IMR-90 (cell line): Measurements from ENCODE around the gene BET1. TPM values are rescaled to one million over a fixed set of nuclear protein-coding genes. Genes with fewer than 3 reads are reported as not detected.
A peak's percentile ranks its signal among the peaks of the same experiment; 100 is the strongest.
"Not testable (repeated sequence)": the region's sequence is repeated elsewhere in the genome, so short reads cannot be mapped to it uniquely, and the experiment has no call there.

Source experiments
- ATAC-seq: fragments of 200-7000 bp; cut with Tn5 transposase; 2 replicates; pipeline ENCODE4 v1.9.1; 2020; ENCODE audit warnings: low read depth, mild to moderate bottlenecking, moderate library complexity
- BruUV-seq: library from RNA; stranded (reverse); fragments of 400-500 nt; replicated peaks from 2 replicates; lab custom pipeline; 2021; lab: Mats Ljungman, UMichigan
- CTCF ChIA-PET: fragments of 300-600 bp; formaldehyde crosslinking; extraction: SDS; loops from one replicate; lab custom pipeline; 2021; ENCODE audit warnings: antibody characterized with exemption; lab: Yijun Ruan, JAX
- POLR2A ChIA-PET: fragments of 300-600 bp; sonication (Branson Sonifier 250); formaldehyde crosslinking; loops from one replicate; lab custom pipeline; 2022; ENCODE audit warnings: antibody characterized with exemption; ENCODE audit not compliant: unreplicated experiment; lab: Charles Lee
- DNase-seq: peaks from one replicate; pipeline ENCODE4 v3.0.0; 2013
- H2AFZ ChIP-seq: replicated peaks from 2 replicates; pipeline ENCODE3; 2013; ENCODE audit warnings: low read length, mild to moderate bottlenecking; ENCODE audit not compliant: poor library complexity
- H2AK5ac ChIP-seq: 2 replicates; pipeline ENCODE4 v1.6.1; 2013; ENCODE audit warnings: low read depth, low read length, inconsistent platforms
- H2AK9ac ChIP-seq: replicated peaks from 2 replicates; pipeline ENCODE3; 2013; ENCODE audit warnings: mild to moderate bottlenecking, low read depth, low read length, moderate library complexity; ENCODE audit not compliant: poor library complexity
- H2BK120ac ChIP-seq: 2 replicates; pipeline ENCODE4 v1.6.1; 2013; ENCODE audit warnings: low read depth, low read length, inconsistent platforms
- H2BK15ac ChIP-seq: 3 replicates; pipeline ENCODE4 v1.6.1; 2013; ENCODE audit warnings: low read depth, low read length, inconsistent platforms
- H2BK20ac ChIP-seq: 2 replicates; pipeline ENCODE4 v1.6.1; 2013; ENCODE audit warnings: low read depth, mild to moderate bottlenecking, inconsistent platforms, low read length, moderate library complexity
- H2BK5ac ChIP-seq: 2 replicates; pipeline ENCODE4 v1.6.1; 2013; ENCODE audit warnings: mild to moderate bottlenecking, low read depth, low read length, inconsistent platforms; ENCODE audit not compliant: poor library complexity, severe bottlenecking
- H3K14ac ChIP-seq: replicated peaks from 2 replicates; pipeline ENCODE4 v1.6.1; 2013; ENCODE audit warnings: low read depth, low read length, inconsistent platforms
- H3K18ac ChIP-seq: 2 replicates; pipeline ENCODE4 v1.6.1; 2013; ENCODE audit warnings: low read depth, low read length, control low read depth
- H3K23ac ChIP-seq: 2 replicates; pipeline ENCODE4 v1.6.1; 2013; ENCODE audit warnings: low read depth, low read length, inconsistent platforms
- H3K27ac ChIP-seq: 2 replicates; pipeline ENCODE4 v1.5.1; 2013; ENCODE audit warnings: mild to moderate bottlenecking, control low read depth, low read length; ENCODE audit not compliant: insufficient read depth
- H3K27me3 ChIP-seq: 2 replicates; pipeline ENCODE4 v1.6.1; 2013; ENCODE audit warnings: low read length; ENCODE audit not compliant: control insufficient read depth, insufficient read depth
- H3K36me3 ChIP-seq: 2 replicates; pipeline ENCODE4 v1.6.1; 2013; ENCODE audit warnings: low read length, mixed read lengths; ENCODE audit not compliant: control insufficient read depth, insufficient read depth
- H3K4ac ChIP-seq: 2 replicates; pipeline ENCODE4 v1.6.1; 2013; ENCODE audit warnings: low read depth, low read length, inconsistent platforms
- H3K4me1 ChIP-seq: 2 replicates; pipeline ENCODE4 v1.6.1; 2013; ENCODE audit warnings: low read length, mixed read lengths; ENCODE audit not compliant: control insufficient read depth, insufficient read depth
- H3K4me2 ChIP-seq: 2 replicates; pipeline ENCODE4 v1.6.1; 2013; ENCODE audit warnings: low read depth, mild to moderate bottlenecking, control low read depth, low read length, moderate library complexity
- H3K4me3 ChIP-seq: 2 replicates; pipeline ENCODE4 v1.5.1; 2013; ENCODE audit warnings: low read depth, mild to moderate bottlenecking, control low read depth, low read length, moderate library complexity; ENCODE audit not compliant: insufficient read depth
- H3K56ac ChIP-seq: 2 replicates; pipeline ENCODE4 v1.6.1; 2013; ENCODE audit warnings: low read length, inconsistent platforms; ENCODE audit not compliant: insufficient read depth; ENCODE audit errors: extremely low read depth
- H3K79me1 ChIP-seq, 2 experiments: 2 replicates each; pipeline ENCODE4 v1.6.1; 2013; ENCODE audit warnings: low read length in 2 of 2, inconsistent platforms in 1 of 2, low read depth in 1 of 2
- H3K9ac ChIP-seq: 2 replicates; pipeline ENCODE4 v1.6.1; 2013; ENCODE audit warnings: low read depth, low read length, control low read depth
- H3K9me1 ChIP-seq: 2 replicates; pipeline ENCODE4 v1.6.1; 2013; ENCODE audit warnings: low read length, inconsistent platforms; ENCODE audit not compliant: insufficient read depth
- H3K9me3 ChIP-seq: 2 replicates; pipeline ENCODE4 v1.6.1; 2013; ENCODE audit warnings: low read length; ENCODE audit not compliant: control insufficient read depth, insufficient read depth
- H4K20me1 ChIP-seq: 2 replicates; pipeline ENCODE4 v1.6.1; 2013; ENCODE audit warnings: low read length, inconsistent platforms; ENCODE audit not compliant: insufficient read depth
- H4K5ac ChIP-seq: 2 replicates; pipeline ENCODE4 v1.6.1; 2013; ENCODE audit warnings: mild to moderate bottlenecking, low read depth, low read length, control low read depth
- H4K8ac ChIP-seq, 2 experiments: 2 replicates each; pipeline ENCODE4 v1.6.1; 2013; ENCODE audit warnings: low read depth in 2 of 2, low read length in 2 of 2, control low read depth in 1 of 2, inconsistent platforms in 1 of 2
- H4K91ac ChIP-seq: 2 replicates; pipeline ENCODE4 v1.6.1; 2013; ENCODE audit warnings: low read depth, low read length, inconsistent platforms; ENCODE audit not compliant: insufficient read depth
- CEBPB ChIP-seq: IDR thresholded peaks from 2 replicates; pipeline ENCODE4 v1.6.1; 2012; ENCODE audit warnings: low read depth, low read length, improper control_type of control experiment
- MAFK ChIP-seq: IDR thresholded peaks from 2 replicates; pipeline ENCODE4 v1.6.1; 2012; ENCODE audit warnings: low read depth, low read length, improper control_type of control experiment
- MXI1 ChIP-seq: IDR thresholded peaks from 2 replicates; pipeline ENCODE4 v1.6.1; 2012; ENCODE audit warnings: low read depth, mild to moderate bottlenecking, low read length, moderate library complexity, borderline replicate concordance
- NFE2L2 ChIP-seq: fragments of 150-350 bp; IDR thresholded peaks from 2 replicates; pipeline ENCODE4 v1.6.1; 2016; ENCODE audit warnings: low read depth, mild to moderate bottlenecking, low read length
- WGBS, 2 experiments: methylation state at CpG; one replicate each; pipeline versions ENCODE4 v1.1.5 to v1.1.7; 2013; ENCODE audit warnings: missing lambda C conversion rate in 2 of 2; ENCODE audit not compliant: insufficient read length in 1 of 2; ENCODE audit errors: extremely low coverage in 2 of 2; 5-methylcytosine and 5-hydroxymethylcytosine counted together
- dilution Hi-C: fragments of 300-500 bp; cut with HindIII; formaldehyde crosslinking; loops from one replicate; pipeline ENCODE4 v1.14.3; 2018; ENCODE audit warnings: low sequenced_read_pairs; ENCODE audit not compliant: unreplicated experiment
- in situ Hi-C: fragments of 300-500 bp; cut with MboI; formaldehyde crosslinking; loops from 3 replicates; pipeline ENCODE4 v1.14.3; 2019; ENCODE audit warnings: low sequenced_read_pairs, inconsistent platforms, mixed read lengths
- intact Hi-C: fragments of 100-400 bp; cut with micrococcal nuclease; formaldehyde crosslinking; loops from 2 replicates; pipeline ENCODE4 v1.10.0; 2022
- polyA plus RNA-seq, 3 experiments: library from polyadenylated mRNA; depleted of rRNA; stranded (reverse); fragments of >200 nt; gene quantifications; 2 replicates each; pipeline ENCODE4 v1.2.3, GENCODE V29; 2012; ENCODE audit warnings: low replicate concordance in 1 of 3
- total RNA-seq: library from RNA; depleted of rRNA; stranded (reverse); fragments of >200 nt; gene quantifications from 2 replicates; pipeline ENCODE4 v1.2.3, GENCODE V29; 2012

The BET1 gene
- total and polyA plus RNA-seq, 2 of the 4 experiments (the other 2 are of a cell fraction): 9.9 to 33.2 TPM

DNA sequence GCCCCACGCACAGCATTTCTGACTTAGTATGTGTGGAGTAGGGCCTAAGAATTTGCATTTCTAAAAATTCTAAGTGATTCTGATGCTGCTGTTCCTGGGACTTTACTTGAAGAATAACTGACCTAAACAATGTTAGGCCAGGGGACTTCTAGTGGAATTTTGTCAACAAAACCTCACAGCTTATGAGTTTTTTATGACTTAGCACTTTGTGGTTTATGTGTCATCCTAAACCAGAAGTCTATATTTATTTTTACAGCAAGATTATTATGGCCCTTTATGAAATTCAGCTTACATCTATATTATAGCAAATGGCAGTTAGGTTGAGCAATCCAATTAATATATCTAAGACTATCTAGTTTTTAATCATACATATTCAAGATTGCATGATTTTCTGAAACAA, 24.6 kb upstream of the BET1 start:
- H3K27me3 ChIP-seq: peaks cover 14% of the 10 kb centered on the region
- H3K14ac ChIP-seq: no peak overlapping the region
- H4K5ac ChIP-seq: no peak overlapping the region; the same call in 1 of the 2 replicates
- H3K4me2 ChIP-seq: peak overlapping the region; percentile 63; the same call in 1 of the 2 replicates
- no peaks in the 10 kb centered on the region for H4K20me1 ChIP-seq
- ChIA-PET CTCF (no interaction called here), POLR2A (no interaction called here)
- H3K4me3 ChIP-seq: no peak overlapping the region
- no TSS peak for BruUV-seq
- H4K8ac ChIP-seq: no peak overlapping the region
- no peak overlapping the region for H3K27ac ChIP-seq
- H3K4ac ChIP-seq: no peak overlapping the region
- intact Hi-C loops: no loop called here
- no peak overlapping the region for H4K91ac ChIP-seq
- no peak overlapping the region for H2AK5ac ChIP-seq
- TF ChIP-seq CEBPB: peak; percentile 86
- TF ChIP-seq NFE2L2: peak; percentile 31; the same call in 1 of the 2 replicates
- no peak for TF ChIP-seq MXI1
- peak; percentile 31; the same call in 1 of the 2 replicates for TF ChIP-seq MAFK
- in situ Hi-C loops: no loop called here
- no peak overlapping the region for H3K56ac ChIP-seq
- H2AK9ac ChIP-seq: no peak overlapping the region
- H2AFZ ChIP-seq: no peak overlapping the region
- WGBS, 2 experiments: no CpG with 5 or more reads among the region's 1 CpG
- peak overlapping the region; percentile 67; the same call in 1 of the 2 replicates for H3K18ac ChIP-seq
- peak; percentile 83 for DNase-seq
- no peaks in the 10 kb centered on the region for H3K9me1 ChIP-seq
- H3K9ac ChIP-seq: no peak overlapping the region
- H2BK15ac ChIP-seq: no peak overlapping the region
- H3K23ac ChIP-seq: no peak overlapping the region
- H3K36me3 ChIP-seq: no peaks in the 10 kb centered on the region
- no peaks in the 10 kb centered on the region; the same call in 1 of the 2 replicates for H3K9me3 ChIP-seq
- peak; percentile 84 for ATAC-seq
- no peak overlapping the region for H2BK20ac ChIP-seq
- H2BK120ac ChIP-seq: no peak overlapping the region
- no peak overlapping the region for H2BK5ac ChIP-seq
- no peaks in the 10 kb centered on the region for H3K79me1 ChIP-seq
- H3K4me1 ChIP-seq: peaks cover 2% of the 10 kb centered on the region; the same call in 1 of the 2 replicates
- dilution Hi-C loops: no loop called here

DNA sequence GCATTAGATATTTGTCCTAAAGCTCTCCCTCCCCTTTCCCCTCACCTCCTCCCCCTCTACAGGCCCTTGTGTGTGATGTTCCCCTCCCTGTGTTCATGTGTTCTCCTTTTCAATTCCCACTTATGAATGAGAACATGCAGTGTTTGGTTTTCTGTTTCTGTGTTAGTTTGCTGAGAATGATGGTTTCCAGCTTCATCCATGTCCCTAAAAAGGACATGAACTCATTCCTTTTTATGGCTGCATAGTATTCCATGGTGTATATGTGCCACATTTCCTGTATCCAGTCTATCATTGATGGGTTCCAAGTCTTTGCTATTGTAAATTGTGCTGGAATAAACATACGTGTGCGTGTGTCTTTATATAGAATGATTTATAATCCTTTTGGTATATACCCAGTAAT, 22.5 kb upstream of the BET1 start:
- H2BK15ac ChIP-seq, dilution Hi-C loops, ATAC-seq, H3K9me3 ChIP-seq, H3K23ac ChIP-seq, H2AFZ ChIP-seq, H2AK9ac ChIP-seq, H3K9me1 ChIP-seq, BruUV-seq, in situ Hi-C loops, H3K18ac ChIP-seq, H3K14ac ChIP-seq, H2AK5ac ChIP-seq, CTCF ChIA-PET, H2BK20ac ChIP-seq, H4K8ac ChIP-seq, H3K36me3 ChIP-seq, H2BK5ac ChIP-seq, H3K79me1 ChIP-seq, H3K27me3 ChIP-seq, H3K27ac ChIP-seq, H3K9ac ChIP-seq, H4K91ac ChIP-seq, intact Hi-C loops, H3K56ac ChIP-seq, H2BK120ac ChIP-seq, H3K4me2 ChIP-seq, H3K4ac ChIP-seq, H3K4me3 ChIP-seq, H4K20me1 ChIP-seq, POLR2A ChIA-PET, H4K5ac ChIP-seq, DNase-seq, H3K4me1 ChIP-seq: not testable (repeated sequence)
- no CpG with 5 or more reads among the region's 2 CpGs for WGBS, 2 experiments
